Measurements from ENCODE around the gene KDELR1.
"Not testable (repeated sequence)": the region's sequence is repeated elsewhere in the genome, so short reads cannot be mapped to it uniquely, and the experiment has no call there.

KDELR1 gene

GRCh38 chr19:48397263-48398101, 6.1 kb upstream of the KDELR1 start:
- no peak for DNase-seq (ENCODE audit: low read depth)

- no peak for DNase-seq (ENCODE audit: low read depth)
Measured at GRCh38 chr19:48396824-48397176, 5.4 kb upstream of the KDELR1 start.

GRCh38 chr19:48396016-48396823, 4.9 kb upstream of the KDELR1 start:
- no peak for DNase-seq (ENCODE audit: low read depth)

GRCh38 chr19:48395499-48395898, 4.1 kb upstream of the KDELR1 start:
- no peak for DNase-seq (ENCODE audit: low read depth)

- DNase-seq (ENCODE audit: low read depth), result no peak
Measured at GRCh38 chr19:48395170-48395455, 3.8 kb upstream of the KDELR1 start.

GRCh38 chr19:48394331-48395169, 3.2 kb upstream of the KDELR1 start:
- DNase-seq (ENCODE audit: low read depth), result no peak

GRCh38 chr19:48393559-48394330, 2.4 kb upstream of the KDELR1 start, which contains the start of gene GRIN2D:
Gene GRIN2D (plus strand): TSS chr19:48393668. CDS start chr19:48398393, 4,725 bp downstream.
- no peak for DNase-seq (ENCODE audit: low read depth)

GRCh38 chr19:48392860-48393558, 1.7 kb upstream of the KDELR1 start:
- DNase-seq (ENCODE audit: low read depth), result no peak

GRCh38 chr19:48392006-48392344, 624 bp upstream of the KDELR1 start:
- not testable (repeated sequence) for DNase-seq (ENCODE audit: low read depth)

GRCh38 chr19:48390188-48391099, 907 bp downstream of the KDELR1 start:
- DNase-seq (ENCODE audit: low read depth), result peak; percentile 51

- DNase-seq (ENCODE audit: low read depth), result no peak
Measured at GRCh38 chr19:48386981-48387380, 4.4 kb downstream of the KDELR1 start.

- DNase-seq (ENCODE audit: low read depth), result no peak
Measured at GRCh38 chr19:48385461-48386087, 5.8 kb downstream of the KDELR1 start.

- no peak for DNase-seq (ENCODE audit: low read depth)
Measured at GRCh38 chr19:48382286-48382685, 9.1 kb downstream of the KDELR1 start.

- DNase-seq (ENCODE audit: low read depth), result no peak
Measured at GRCh38 chr19:48381178-48381950, 10.0 kb downstream of the KDELR1 start.

GRCh38 chr19:48379058-48379457, 12.3 kb downstream of the KDELR1 start:
- no peak for DNase-seq (ENCODE audit: low read depth)

- DNase-seq (ENCODE audit: low read depth), result no peak
Measured at GRCh38 chr19:48378194-48378570, 13.2 kb downstream of the KDELR1 start.

- DNase-seq (ENCODE audit: low read depth), result no peak
Measured at GRCh38 chr19:48373567-48373966, 17.8 kb downstream of the KDELR1 start.

GRCh38 chr19:48372904-48373303, 18.4 kb downstream of the KDELR1 start:
- no peak for DNase-seq (ENCODE audit: low read depth)

- DNase-seq (ENCODE audit: low read depth), result not testable (repeated sequence)
Measured at GRCh38 chr19:48371771-48372170, 19.6 kb downstream of the KDELR1 start.

Measured in T follicular helper cell (primary cell).